Gastroesophageal sphincter (tissue), 3 donors: ENCODE results near the gene ELAVL4.

Experiments
- EP300 ChIP-seq: sonication (generic); formaldehyde crosslinking; IDR thresholded peaks from one replicate; pipeline ENCODE4 v1.6.1; 2017; ENCODE audit warnings: antibody characterized with exemption, mild to moderate bottlenecking
- POLR2A ChIP-seq, 2 donors: fragments of 450-650 bp; IDR thresholded peaks; one replicate each; pipeline ENCODE4 v1.6.1; 2017; ENCODE audit warnings: antibody characterized with exemption in 2 of 2, mild to moderate bottlenecking in 2 of 2, moderate library complexity in 1 of 2
- TF ChIP-seq, protein P1 (sequence below), 4 experiments: fragments of 200-600 bp in 2 of 4; fragments of 450-650 bp in 2 of 4; sonication (generic) in 1 of 4; IDR thresholded peaks; one replicate each; pipeline ENCODE4 v1.5.1; 2017 to 2019; ENCODE audit warnings: antibody characterized with exemption in 4 of 4, mild to moderate bottlenecking in 2 of 4, moderate library complexity in 2 of 4

DNA sequence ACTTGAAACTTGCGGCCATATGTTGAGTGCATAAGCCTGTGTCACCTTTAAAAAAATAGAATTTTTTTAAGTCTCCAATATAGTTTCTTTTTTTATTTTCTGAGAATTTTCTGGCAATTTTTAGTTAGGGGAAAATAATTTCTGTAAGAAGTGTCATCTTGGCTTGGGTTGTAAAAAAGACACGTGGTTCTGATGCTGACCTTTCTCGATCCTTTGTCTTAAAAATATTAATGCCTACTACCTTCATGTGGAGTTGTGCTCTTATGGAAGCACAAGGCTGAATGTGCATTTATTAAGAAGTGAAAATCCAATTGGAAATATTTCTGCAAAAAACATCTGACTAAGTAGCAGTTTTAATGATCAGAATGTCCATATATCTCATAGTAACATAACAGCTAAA, 3.5 kb downstream of the ELAVL4 start:
- TF ChIP-seq POLR2A (IDR thresholded peaks at IDR 0.05) (no peak), EP300 (no peak)
- TF ChIP-seq, protein P1, sequence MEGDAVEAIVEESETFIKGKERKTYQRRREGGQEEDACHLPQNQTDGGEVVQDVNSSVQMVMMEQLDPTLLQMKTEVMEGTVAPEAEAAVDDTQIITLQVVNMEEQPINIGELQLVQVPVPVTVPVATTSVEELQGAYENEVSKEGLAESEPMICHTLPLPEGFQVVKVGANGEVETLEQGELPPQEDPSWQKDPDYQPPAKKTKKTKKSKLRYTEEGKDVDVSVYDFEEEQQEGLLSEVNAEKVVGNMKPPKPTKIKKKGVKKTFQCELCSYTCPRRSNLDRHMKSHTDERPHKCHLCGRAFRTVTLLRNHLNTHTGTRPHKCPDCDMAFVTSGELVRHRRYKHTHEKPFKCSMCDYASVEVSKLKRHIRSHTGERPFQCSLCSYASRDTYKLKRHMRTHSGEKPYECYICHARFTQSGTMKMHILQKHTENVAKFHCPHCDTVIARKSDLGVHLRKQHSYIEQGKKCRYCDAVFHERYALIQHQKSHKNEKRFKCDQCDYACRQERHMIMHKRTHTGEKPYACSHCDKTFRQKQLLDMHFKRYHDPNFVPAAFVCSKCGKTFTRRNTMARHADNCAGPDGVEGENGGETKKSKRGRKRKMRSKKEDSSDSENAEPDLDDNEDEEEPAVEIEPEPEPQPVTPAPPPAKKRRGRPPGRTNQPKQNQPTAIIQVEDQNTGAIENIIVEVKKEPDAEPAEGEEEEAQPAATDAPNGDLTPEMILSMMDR (IDR thresholded peaks at IDR 0.05) = no peak
